ENCODE results near the gene RPGRIP1L.

Gene RPGRIP1L

DNA sequence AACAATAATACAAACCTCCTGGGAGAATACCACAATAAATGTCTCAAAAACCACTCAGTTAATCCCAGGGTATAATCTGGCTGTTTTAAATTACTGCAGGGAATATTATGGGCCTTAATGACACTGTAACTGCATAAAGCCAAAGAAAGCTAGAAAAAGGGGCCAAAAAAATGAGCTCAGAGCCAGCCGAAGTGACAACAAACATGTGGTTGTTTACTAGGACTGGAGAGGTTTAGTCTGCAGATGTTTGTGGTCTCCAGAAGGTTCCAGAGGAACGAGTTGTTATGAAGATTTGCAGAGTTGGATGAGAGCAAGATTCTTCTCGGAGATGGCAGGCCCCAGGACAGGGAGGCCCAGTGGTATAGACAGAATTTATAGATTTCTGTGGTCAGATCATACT lies 103.5 kb downstream of the RPGRIP1L start:
- DNase-seq: no peak

GRCh38 chr16:53599548-53599947 lies 104.1 kb downstream of the RPGRIP1L start:
- no peak for DNase-seq

DNA sequence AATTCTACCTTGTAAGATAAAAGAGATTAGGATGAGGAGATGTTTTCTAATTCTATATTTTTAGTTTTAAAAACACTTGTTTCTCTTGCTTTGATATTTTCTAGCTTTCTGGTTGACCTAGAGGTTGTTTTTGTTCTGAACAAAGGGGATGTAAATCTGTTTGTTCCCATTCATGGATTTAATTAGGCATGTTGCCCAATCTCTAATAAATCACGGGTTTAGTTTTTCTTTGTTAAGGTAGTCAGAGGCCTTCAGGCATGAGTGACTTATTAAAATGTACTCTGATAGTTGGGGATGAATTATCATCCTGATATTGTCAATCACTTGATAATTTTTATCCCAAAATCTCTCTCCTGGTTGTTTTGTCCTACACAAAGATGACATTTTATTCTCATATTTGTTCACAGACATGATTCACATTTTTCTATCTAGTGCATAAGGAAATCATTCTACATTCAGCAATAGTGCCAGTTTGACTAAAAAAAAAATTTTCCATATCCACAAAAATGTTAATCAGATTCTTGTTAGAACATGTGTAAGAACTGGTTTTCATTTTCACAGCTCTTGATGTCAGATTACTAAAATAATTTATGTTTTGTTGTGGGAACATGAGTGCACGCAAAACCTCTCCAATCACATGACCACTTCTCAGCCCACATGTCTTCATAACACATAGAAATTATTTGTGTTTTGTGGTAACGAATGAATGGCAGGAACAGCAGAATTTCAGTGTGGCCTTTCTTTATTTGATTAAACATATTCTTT lies 105.0 kb downstream of the RPGRIP1L start:
- peak; percentile 47 for DNase-seq

DNA sequence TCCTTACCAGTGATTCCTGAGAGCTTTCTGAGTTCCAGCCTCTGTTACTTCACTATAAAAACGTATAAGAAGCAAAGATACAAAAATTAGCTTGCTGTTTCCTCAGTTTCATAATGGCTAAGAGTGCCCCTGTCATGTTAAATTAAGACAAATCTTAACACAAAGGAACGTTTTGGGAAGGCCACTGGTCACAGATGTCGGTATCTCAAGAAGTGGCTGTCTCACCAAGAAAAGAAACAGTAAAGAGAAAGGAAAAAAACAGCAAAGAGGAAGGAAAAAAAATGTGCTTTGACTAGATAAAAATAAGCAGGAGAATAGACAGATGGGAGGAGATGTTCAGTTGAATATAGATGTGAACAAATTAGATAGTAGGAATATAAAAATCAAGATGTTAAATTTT lies 105.9 kb downstream of the RPGRIP1L start:
- no peak for DNase-seq

- peak; percentile 30 for DNase-seq
Measured at GRCh38 chr16:53588081-53588648, 115.5 kb downstream of the RPGRIP1L start.

DNA sequence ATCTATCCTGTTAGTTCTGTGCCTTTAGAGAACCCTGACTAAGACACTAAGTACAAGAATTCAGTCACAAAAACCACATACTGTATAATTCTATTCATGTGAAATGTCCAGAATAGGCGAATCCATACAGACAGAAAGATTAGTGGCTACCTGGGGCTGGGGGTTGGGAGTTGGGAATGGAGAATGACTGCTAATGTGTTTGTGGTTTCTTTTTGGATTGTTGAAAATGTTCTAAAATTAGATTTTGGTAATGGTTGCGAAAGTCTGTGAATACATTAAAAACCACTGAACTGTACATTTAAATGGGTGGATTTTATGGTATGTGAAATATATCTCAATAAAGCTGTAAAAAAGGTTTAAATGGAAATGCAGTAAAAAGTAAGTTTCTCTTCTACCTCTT lies 120.3 kb downstream of the RPGRIP1L start:
- peak; percentile 79 for DNase-seq

DNA sequence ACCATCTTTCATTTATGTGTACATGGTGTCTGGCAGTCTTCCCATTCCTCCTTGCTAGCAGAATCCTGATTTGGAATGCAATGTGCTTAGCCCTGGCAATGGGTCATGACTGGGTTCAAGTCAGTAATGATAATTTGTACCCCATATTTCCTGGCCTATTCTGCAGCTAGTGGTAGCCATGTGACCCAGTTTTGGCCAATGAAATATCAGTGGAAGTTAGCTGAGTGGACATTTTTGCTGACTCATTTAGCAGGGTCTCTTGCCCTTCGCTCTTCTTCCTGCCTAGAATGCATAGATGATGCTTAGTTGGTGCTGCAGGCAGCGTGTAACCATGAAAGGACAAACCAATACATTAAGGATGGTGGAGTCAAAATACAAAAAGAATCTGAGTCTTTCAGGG lies 121.9 kb downstream of the RPGRIP1L start:
- DNase-seq: no peak

DNA sequence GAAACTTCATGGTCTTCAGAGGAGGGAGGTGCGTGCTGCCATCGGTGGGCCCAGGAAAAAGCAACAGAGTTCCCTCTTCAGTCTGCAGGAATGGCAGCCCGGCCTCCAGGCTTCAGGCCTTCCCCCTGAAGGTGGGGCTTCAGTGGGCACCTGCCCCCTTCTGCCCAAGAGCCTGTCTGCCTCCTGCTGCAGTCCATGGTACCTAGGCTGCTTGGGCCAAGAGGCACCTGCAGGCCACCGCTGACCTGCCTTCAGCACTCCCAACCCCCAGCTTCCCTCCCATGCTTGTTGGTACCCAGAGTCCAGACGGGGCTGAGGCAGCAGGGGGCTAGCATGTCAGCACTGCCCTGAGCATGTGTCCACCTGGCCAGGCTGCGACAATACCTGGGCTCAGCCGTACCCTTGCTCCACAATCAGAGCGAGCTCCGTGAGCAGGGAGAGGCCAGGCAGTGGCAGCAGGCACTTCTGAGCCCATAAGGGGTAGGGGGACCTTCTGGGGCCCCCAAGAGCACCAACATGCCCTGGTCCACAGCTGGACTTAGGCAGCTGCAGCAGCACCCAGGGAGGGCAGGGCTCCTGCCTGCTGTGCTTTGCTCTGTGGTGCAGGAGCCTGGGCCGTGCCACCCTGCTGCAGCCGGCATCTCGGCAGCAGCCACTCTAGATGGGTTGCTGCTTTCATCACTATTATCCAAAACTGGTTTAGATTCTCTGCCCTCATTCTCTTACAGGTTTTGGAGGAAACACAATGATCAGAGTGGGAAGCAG lies 123.4 kb downstream of the RPGRIP1L start:
- DNase-seq: no peak

- no peak for DNase-seq
Measured at GRCh38 chr16:53576904-53577303, 126.8 kb downstream of the RPGRIP1L start.

- DNase-seq: no peak
Measured at GRCh38 chr16:53576210-53576609, 127.4 kb downstream of the RPGRIP1L start.

- no peak for DNase-seq
Measured at GRCh38 chr16:53571763-53572162, 131.9 kb downstream of the RPGRIP1L start.

- DNase-seq: peak; percentile 15
Measured at GRCh38 chr16:53566552-53567245, 137.0 kb downstream of the RPGRIP1L start.

DNA sequence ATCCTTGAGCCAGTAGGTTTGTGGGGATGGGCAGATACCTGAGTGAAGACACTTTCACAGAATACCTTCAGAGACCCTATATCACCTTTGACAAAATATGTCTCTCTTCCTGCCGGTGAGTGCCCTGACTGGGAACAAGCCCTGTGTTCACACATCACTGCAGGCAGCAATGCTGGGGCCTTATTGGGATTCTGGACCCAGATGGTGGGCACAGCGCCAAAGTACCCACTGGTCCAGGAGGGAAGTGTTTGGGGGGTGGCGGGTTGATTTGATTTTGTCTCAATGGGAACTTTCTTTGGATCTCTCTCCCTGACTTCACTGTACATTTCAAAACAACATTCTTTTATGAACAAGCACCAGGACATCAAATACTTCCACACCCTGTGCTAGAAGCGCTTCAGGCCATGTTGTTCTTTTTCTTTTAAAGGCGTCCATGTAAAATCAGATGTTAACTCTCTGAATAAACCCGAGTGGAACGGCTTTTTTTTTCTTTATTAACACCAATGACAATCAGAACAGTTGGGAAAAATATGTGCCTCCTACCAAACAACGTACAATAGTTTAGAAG lies 138.3 kb downstream of the RPGRIP1L start:
- DNase-seq: peak; percentile 20

DNA sequence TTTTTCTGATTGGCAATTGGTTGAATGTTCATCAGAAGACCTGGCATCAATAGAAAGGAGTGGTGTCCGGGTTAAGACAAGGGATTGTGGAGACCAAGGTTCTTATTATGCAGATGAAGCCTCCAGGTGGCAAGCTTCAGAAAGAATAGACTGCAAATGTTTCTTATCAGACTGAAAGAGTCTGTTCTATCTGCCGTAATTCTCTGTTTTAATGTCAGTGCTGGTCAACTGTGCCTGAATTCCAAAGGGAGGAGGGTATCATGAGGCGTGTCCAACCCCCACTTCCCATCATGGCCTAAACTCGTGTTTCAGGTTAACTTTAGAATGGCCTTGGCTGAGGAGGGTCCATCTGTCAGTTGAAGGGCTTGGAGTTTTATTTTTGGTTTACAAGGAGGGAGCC lies 140.2 kb downstream of the RPGRIP1L start:
- no peak for DNase-seq

GRCh38 chr16:53561101-53561888 lies 142.4 kb downstream of the RPGRIP1L start:
- no peak for DNase-seq

GRCh38 chr16:53559270-53559951 lies 144.2 kb downstream of the RPGRIP1L start:
- DNase-seq: no peak

GRCh38 chr16:53558710-53559109 lies 144.9 kb downstream of the RPGRIP1L start:
- no peak for DNase-seq

DNA sequence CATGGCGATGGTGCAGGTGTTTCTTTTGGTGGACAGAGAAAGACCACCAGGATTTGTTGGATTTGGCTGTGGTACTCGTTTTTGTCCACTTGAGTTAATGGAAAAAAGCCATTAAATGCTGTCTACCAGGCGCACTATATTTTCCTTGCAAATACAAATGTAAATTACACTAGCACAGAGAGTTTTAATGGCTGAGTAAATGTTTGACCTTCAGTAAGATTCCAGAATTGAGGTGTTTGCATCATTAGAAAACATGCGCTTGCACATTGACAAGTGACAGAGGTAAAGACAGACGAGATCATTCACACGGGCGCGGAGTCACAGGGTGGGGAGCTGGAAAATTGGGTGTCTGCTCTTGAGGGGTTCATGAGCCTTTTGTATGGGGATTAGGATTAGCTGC lies 147.1 kb downstream of the RPGRIP1L start:
- DNase-seq: no peak

- DNase-seq: peak; percentile 90
Measured at GRCh38 chr16:53549970-53550690, 153.5 kb downstream of the RPGRIP1L start.

All from fibroblast of skin of scalp (primary cell).